DMS114 treated with DMSO at 0.1 percent for 48 hours (cell line): ENCODE data around the gene SEMA3B.

Experiments
- DNase-seq: peaks from one replicate; lab custom pipeline; 2025; ENCODE audit not compliant: unreplicated experiment; lab: John Stamatoyannopoulos, UW

SEMA3B gene

GRCh38 chr3:50292159-50293078 is 23.5 kb downstream of the SEMA3B start, which contains the start of gene IFRD2:
IFRD2 (minus strand) TSS chr3:50292429; CDS start chr3:50292274, 155 bp downstream.
- DNase-seq = peak; percentile 92

- no peak for DNase-seq
Measured at GRCh38 chr3:50293079-50293801, 24.3 kb downstream of the SEMA3B start.

GRCh38 chr3:50294089-50294488 is 25.1 kb downstream of the SEMA3B start:
- no peak for DNase-seq

- no peak for DNase-seq
Measured at GRCh38 chr3:50294492-50295403, 25.8 kb downstream of the SEMA3B start.

GRCh38 chr3:50295553-50296431 is 26.8 kb downstream of the SEMA3B start:
- DNase-seq = no peak

GRCh38 chr3:50296721-50297383 is 27.9 kb downstream of the SEMA3B start:
- no peak for DNase-seq

- DNase-seq = no peak
Measured at GRCh38 chr3:50297384-50297775, 28.4 kb downstream of the SEMA3B start.

- no peak for DNase-seq
Measured at GRCh38 chr3:50297896-50298725, 29.2 kb downstream of the SEMA3B start.

- peak; percentile 93 for DNase-seq
Measured at GRCh38 chr3:50298836-50299637, 30.1 kb downstream of the SEMA3B start, which contains the start of the genes HYAL3 and NAA80. HYAL3 (minus strand) TSS chr3:50299405; CDS start chr3:50295602, 3,803 bp downstream. NAA80 (minus strand) TSS chr3:50299405; CDS start chr3:50297463, 1,942 bp downstream.

GRCh38 chr3:50299638-50299928 is 30.6 kb downstream of the SEMA3B start:
- no peak for DNase-seq

- no peak for DNase-seq
Measured at GRCh38 chr3:50299929-50300680, 31.2 kb downstream of the SEMA3B start.

GRCh38 chr3:50300681-50301254 is 31.8 kb downstream of the SEMA3B start:
- no peak for DNase-seq

- DNase-seq = no peak
Measured at GRCh38 chr3:50302095-50303012, 33.4 kb downstream of the SEMA3B start.

- DNase-seq = no peak
Measured at GRCh38 chr3:50303013-50303815, 34.3 kb downstream of the SEMA3B start, which contains the start of gene HYAL1. HYAL1 (minus strand) TSS chr3:50303574; CDS start chr3:50302956, 618 bp downstream.

- DNase-seq = no peak
Measured at GRCh38 chr3:50304601-50305000, 35.7 kb downstream of the SEMA3B start.
